HepG2 (cell line): Measurements from ENCODE around the gene PPIB.

ENCODE experiments used
- EZH2 ChIP-seq: conservative IDR thresholded peaks from 2 replicates; pipeline ENCODE4 v1.6.1; 2012; ENCODE audit warnings: mild to moderate bottlenecking, low read depth, low read length, moderate library complexity
- GABPA ChIP-seq, 2 experiments: IDR thresholded peaks; 2 replicates each; pipeline ENCODE4 v1.6.1; 2011 to 2016; ENCODE audit warnings: low read depth in 2 of 2, low read length in 1 of 2, missing biosample characterization in 1 of 2, missing genetic modification characterization in 1 of 2
- MXI1 ChIP-seq: IDR thresholded peaks from 3 replicates; pipeline ENCODE4 v1.6.1; 2012; ENCODE audit warnings: low read depth, low read length, inconsistent platforms, borderline replicate concordance
- NFIC ChIP-seq: IDR thresholded peaks from 2 replicates; pipeline ENCODE4 v1.6.1; 2012; ENCODE audit warnings: mild to moderate bottlenecking, low read length, inconsistent platforms
- NFRKB ChIP-seq: fragments of 450-650 bp; IDR thresholded peaks from 2 replicates; pipeline ENCODE4 v1.6.1; 2017
- PAF1 ChIP-seq: IDR thresholded peaks from 2 replicates; pipeline ENCODE4 v1.6.1; 2016; ENCODE audit warnings: missing genetic modification reagents, missing compliant biosample characterization
- TF ChIP-seq, protein P1 (sequence below): sonication (generic); formaldehyde crosslinking; IDR thresholded peaks from 2 replicates; pipeline ENCODE4 v1.4.0; 2020; ENCODE audit warnings: mild to moderate bottlenecking, missing genetic modification reagents

DNA sequence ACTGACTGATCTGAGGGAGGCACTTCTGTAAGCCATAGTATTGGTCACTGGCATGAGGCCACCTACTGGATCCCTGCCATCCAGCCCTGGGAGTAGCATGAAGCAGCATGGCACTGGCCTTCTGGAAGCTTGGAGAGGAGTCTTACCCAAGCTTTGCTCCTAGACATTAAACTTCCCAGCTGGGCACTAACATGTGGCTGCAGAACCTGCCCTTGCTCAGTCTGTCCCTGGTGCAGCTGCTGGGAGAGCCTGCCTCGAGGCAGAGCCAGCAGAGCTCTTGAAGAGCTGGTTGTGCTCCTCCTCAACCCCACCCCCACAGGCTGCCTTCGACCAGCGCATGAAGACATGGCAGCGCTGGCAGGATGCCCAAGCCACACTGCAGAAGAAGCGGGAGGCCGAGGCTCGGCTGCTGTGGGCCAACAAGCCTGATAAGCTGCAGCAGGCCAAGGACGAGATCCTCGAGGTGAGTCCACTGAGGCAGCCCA lies 28.4 kb downstream of the PPIB start:
- TF ChIP-seq NFIC (no peak), EZH2 (no peak), NFRKB (no peak), PAF1 (CRISPR knock-in tag) (no peak), MXI1 (no peak), GABPA (IDR thresholded peaks at IDR 0.05; ENCODE audit: low read depth, low read length) (no peak), GABPA (CRISPR knock-in tag; IDR thresholded peaks at IDR 0.05; ENCODE audit: low read depth) (no peak)
- TF ChIP-seq, protein P1, sequence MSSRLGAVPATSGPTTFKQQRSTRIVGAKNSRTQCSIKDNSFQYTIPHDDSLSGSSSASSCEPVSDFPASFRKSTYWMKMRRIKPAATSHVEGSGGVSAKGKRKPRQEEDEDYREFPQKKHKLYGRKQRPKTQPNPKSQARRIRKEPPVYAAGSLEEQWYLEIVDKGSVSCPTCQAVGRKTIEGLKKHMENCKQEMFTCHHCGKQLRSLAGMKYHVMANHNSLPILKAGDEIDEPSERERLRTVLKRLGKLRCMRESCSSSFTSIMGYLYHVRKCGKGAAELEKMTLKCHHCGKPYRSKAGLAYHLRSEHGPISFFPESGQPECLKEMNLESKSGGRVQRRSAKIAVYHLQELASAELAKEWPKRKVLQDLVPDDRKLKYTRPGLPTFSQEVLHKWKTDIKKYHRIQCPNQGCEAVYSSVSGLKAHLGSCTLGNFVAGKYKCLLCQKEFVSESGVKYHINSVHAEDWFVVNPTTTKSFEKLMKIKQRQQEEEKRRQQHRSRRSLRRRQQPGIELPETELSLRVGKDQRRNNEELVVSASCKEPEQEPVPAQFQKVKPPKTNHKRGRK (CRISPR knock-in tag) = no peak
